Measurements from ENCODE around the gene GMNN.

Gene GMNN

DNA sequence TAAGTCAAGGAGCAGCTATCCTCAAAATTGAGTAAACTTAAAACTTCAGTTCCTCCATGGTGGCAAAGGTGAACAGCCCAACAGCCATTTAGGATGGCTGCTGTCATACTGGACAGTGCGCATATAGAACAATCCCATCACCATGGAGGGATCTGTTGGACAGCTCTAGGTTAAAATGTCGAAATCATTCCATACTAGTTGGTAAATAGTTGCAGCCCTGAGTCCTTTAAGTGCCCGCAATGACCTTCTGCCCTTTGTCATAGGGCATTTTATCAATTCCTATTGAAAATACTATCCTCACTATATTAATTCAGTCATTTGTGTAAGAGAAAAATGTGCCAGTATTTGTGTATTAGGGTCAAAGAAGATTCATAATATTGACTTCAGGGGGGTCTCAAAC lies 32.8 kb downstream of the GMNN start:
- no peak for DNase-seq (ENCODE audit: low read depth in 2 of 2)

DNA sequence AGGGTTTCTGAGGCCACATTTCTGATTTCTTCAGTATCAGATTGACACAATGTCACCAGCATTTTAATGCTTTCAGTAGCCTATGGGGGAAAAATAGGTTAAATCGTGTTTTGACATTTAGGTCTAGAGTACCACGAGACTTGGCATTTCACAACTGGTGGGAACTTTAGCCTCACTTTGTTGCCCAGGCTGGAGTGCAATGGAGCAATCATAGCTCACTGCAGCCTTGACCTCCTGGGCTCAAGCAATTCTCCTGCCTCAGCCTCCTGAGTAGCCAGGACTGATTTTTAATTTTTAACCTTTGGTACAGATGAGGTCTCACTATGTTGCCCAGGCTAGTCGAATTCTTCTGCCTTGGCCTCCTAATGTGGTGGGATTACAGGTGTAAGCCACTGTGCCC lies 35.0 kb downstream of the GMNN start:
- DNase-seq (ENCODE audit: low read depth in 2 of 2): no peak

- DNase-seq (ENCODE audit: low read depth in 2 of 2): no peak
Observed at GRCh38 chr6:24818346-24818745, 43.6 kb downstream of the GMNN start.

DNA sequence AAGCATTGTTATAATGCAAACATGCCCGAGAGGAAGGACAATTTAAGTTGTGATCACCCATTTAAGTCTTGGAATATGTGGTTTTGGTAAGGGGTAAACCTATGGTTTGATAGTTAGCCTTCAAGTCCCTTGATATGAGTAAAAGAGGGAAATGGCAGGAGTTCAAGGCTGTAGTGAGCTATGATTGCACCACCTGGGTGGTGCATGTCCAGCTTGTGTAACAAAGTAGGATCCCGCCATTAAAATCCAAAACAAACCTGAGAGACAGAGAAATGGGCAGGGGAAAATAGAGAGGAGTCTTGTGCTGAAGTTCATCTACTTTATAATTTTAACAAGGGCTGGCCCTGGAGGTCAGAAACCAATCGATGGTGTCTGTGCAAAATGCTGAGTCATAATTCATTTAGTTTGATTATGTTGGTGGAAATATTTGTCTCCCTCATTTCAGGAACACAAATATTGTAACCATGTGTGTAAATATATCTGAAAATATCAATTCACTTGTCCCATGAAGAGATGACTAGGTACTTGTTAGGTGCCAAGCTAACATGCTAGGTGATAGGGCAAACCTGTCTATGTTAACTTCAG lies 47.2 kb downstream of the GMNN start:
- DNase-seq (ENCODE audit: low read depth in 2 of 2): no peak

DNA sequence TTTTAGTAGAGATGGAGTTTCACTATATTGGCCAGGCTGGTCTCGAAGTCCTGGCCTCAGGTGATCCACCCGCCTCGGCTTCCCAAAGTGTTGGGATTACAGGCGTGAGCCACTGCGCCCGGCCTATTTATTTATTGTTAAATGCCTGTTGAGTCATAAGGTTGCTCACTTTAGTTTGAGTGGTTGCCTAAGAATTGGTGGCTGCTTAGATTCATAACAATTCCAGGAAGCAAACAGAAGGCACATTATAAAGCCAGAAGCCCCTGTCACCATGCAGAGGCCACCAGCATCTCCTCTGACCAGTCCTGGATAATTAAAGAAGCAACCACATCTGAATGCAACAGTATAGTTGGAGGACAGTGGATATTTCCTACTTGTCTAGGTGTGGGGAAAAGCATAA lies 48.0 kb downstream of the GMNN start:
- no peak for DNase-seq (ENCODE audit: low read depth in 2 of 2)

GRCh38 chr6:24823185-24823584 lies 48.4 kb downstream of the GMNN start:
- DNase-seq (ENCODE audit: low read depth in 2 of 2): no peak

DNA sequence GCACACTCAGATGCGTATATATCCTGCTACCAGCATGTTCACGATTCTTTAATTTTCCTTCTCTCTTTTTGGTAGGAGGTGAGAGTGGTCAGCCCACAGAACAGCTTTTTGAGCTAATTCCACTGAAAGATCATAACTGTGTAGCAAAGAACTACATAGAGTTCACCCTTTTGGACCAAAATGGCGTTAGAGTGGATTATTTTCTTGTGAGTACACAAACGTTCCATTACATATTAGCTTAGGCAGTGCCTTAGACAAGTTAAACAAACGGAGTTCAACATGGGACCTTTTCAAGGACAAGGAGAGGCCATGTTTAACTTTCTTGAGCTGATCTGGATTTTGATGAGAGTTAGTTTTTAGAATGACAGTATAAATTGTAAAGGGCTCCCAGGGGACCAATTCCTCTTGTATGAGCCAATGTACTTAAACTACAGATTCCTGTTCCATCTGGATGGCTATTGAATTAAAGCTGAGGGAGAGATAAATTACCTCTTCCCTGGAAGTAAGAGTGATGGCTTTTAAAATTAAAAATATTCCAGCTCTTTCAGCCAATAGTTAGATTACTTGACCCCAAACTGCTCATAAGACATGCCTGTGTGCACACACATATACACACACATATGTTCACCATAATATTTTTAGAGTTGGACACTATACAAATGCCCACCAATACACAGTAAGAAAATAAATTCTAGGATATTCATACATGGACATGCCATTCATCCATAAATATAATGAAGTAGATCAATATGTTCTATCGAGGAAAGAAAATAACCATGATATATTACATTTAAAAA lies 49.6 kb downstream of the GMNN start:
- no peak for DNase-seq (ENCODE audit: low read depth in 2 of 2)

- DNase-seq (ENCODE audit: low read depth in 2 of 2): no peak
Observed at GRCh38 chr6:24825130-24825630, 50.4 kb downstream of the GMNN start.

- DNase-seq (ENCODE audit: low read depth in 2 of 2): no peak
Observed at GRCh38 chr6:24827162-24827561, 52.4 kb downstream of the GMNN start.

- no peak for DNase-seq (ENCODE audit: low read depth in 2 of 2)
Observed at GRCh38 chr6:24827970-24828369, 53.2 kb downstream of the GMNN start.

DNA sequence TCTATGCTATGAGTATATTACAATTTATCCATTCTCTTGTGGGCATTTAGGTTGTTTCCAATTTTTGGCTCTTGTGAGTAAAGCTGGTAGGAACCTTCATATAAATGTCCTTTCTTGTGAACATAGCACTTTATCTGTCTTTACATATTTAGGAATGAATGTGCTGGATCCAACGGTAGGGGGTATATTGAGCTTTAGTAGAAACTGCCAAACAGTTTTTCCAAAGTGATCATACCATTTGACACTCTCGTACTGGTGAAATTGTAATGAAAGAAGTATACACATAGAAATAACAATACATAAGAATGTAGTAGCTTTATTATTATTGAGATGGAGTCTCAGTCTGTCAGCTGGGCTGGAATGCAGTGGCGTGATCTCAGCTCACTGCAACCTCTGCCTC lies 54.9 kb downstream of the GMNN start:
- no peak for DNase-seq (ENCODE audit: low read depth in 2 of 2)

DNA sequence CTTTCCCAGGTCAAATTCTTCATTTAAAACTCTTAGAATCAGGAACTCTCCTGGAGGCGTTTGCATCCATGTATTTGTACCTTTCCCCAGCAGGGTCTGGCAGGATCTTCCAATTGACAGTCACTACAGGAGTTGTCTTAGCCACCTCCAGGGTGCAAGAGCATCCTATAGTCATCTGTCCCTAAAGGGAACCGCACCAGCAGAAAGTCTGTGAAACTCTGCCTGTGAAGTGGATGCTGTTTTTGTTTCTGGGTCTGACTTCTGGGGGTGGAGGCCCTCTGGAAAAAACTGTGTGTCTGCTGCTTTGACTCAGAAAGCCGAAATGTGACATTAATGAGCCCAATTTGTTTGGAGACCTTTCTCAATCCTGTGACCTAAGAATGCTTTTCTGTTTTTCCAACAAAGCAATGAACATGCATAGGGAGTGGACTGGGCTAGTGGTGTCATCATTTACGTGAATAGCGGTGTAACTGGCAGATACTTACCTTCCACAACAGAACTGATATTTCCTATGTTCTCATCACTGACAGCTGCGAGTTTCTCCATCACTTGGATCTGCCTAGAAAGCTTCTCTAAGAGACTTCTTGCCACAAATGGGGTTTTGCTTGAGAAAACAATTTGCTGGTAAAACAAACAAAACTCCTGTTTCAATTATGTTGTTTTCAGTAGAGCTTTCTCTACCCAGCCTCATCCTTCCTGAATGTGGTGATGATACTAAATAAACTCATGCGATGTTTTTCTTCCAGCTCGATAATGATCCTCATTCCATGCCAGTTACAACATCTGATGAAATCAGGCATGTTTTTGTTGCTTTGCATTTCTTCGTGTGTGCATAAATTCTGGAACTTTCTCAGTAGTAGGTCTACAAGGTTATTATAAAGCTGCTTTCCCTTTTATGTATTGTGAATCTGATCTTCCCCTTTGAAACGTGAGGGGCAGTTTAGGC lies 57.3 kb downstream of the GMNN start:
- no peak for DNase-seq (ENCODE audit: low read depth in 2 of 2)

DNA sequence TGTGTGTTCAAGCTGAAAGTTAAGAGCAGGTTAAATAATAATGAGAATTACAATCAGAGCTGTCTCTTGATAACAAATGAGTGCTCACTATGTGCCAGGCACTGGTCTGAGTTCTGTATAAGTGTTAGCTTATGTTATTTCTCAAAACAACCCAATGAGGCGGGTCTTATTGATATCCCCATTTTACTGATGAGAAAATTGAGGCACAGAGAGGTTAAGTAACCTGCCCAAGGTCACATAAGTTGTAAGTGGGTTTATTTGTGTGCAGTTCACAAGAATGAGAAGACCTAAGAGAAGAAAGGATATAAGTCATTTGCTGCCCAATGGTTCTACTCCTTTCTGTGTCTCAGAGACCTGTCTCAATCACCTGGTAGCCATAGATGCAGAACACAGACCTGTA lies 58.1 kb downstream of the GMNN start:
- no peak for DNase-seq (ENCODE audit: low read depth in 2 of 2)

DNA sequence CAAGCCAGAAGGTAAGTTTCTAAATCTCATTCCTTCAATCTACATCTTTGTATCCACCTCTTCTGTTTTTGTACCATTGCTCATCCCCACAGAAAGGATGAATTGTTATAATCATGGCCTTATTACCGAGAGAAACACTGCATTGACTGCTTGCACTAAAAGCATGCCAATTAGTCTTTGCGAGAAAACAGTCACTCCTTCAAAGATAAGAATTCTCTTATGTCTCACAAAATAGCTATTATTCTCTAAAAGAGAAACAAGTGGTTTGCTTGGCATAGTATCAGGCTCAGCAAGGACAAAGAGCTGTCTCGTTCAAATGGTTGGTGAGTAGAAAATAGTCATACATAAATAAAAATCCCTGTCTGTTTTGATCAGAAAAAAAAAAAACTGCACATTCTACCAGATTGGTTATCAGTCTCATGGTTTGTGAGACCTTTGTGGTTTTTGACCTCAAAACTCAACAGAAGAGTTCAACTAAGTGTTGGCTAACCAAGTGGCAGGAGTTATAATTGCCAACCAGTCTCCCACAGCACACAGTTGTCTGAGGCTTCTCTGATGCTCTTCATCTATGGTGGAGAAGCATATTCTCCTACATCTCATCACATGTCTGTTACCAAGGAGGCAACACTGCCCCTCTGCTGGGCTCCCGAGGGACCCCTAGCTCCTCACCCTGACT lies 59.1 kb downstream of the GMNN start:
- DNase-seq (ENCODE audit: low read depth in 2 of 2): no peak

All from stimulated activated CD8-positive, alpha-beta memory T cell treated with anti-CD3 and anti-CD28 coated beads, Interleukin-15, amount 100 ng/mL, for 48 hours (primary cell).